AG04450 (cell line): ENCODE data around the gene TPD52L1. TPM values are rescaled to one million over a fixed set of nuclear protein-coding genes. Genes with fewer than 3 reads are reported as not detected.

ENCODE experiments used
- CTCF ChIA-PET: fragments of 300-600, 350-600 bp; formaldehyde crosslinking; extraction: SDS; loops from one replicate; lab custom pipeline; 2022; ENCODE audit warnings: antibody characterized with exemption, inconsistent platforms; lab: Charles Lee
- POLR2A ChIA-PET: fragments of 350-600 bp; formaldehyde crosslinking; extraction: SDS; loops from one replicate; lab custom pipeline; 2021; ENCODE audit warnings: antibody characterized with exemption, inconsistent platforms; lab: Yijun Ruan, JAX
- DNase-seq: peaks from one replicate; pipeline ENCODE4 v3.0.0-alpha.2; 2011; ENCODE audit warnings: low read depth, low spot score
- H3K27ac ChIP-seq: one replicate; pipeline ENCODE4 v1.5.1; 2012; ENCODE audit warnings: low read depth, low read length, control low read depth
- H3K27me3 ChIP-seq: one replicate; pipeline ENCODE4 v1.6.0; 2012; ENCODE audit warnings: low read length; ENCODE audit not compliant: control insufficient read depth, insufficient read depth
- H3K4me3 ChIP-seq: 2 replicates; pipeline ENCODE4 v1.5.1; 2011; ENCODE audit warnings: mild to moderate bottlenecking, low read depth, low read length, control low read depth
- H3K9me3 ChIP-seq: 2 replicates; pipeline ENCODE4 v1.5.1; 2012; ENCODE audit warnings: low read length; ENCODE audit not compliant: control insufficient read depth, insufficient read depth
- CTCF ChIP-seq: IDR thresholded peaks from 2 replicates; pipeline ENCODE4 v1.5.1; 2011; ENCODE audit warnings: low read depth, low read length, control low read depth, inconsistent platforms
- polyA plus RNA-seq: library from polyadenylated mRNA; depleted of rRNA; stranded (reverse); fragments of >200 nt; gene quantifications from 2 replicates; pipeline ENCODE4 v1.2.3, GENCODE V29; 2011

TPD52L1 gene
- polyA plus RNA-seq, 1 experiment, result 11.1 TPM

GRCh38 chr6:125194941-125195340 is 41.4 kb downstream of the TPD52L1 start:
- POLR2A ChIA-PET, result no interaction called here
- CTCF ChIA-PET, result no interaction called here
- Histone ChIP-seq H3K4me3 (no peak overlapping the region), H3K9me3 (no peaks in the 10 kb centered on the region), H3K27ac (no peak overlapping the region), H3K27me3 (no peaks in the 10 kb centered on the region)
- no peak for TF ChIP-seq CTCF
- no peak for DNase-seq

GRCh38 chr6:125195526-125195925 is 42.0 kb downstream of the TPD52L1 start:
- Histone ChIP-seq H3K9me3 (no peaks in the 10 kb centered on the region), H3K4me3 (no peak overlapping the region), H3K27ac (no peak overlapping the region), H3K27me3 (no peaks in the 10 kb centered on the region)
- POLR2A ChIA-PET, result no interaction called here
- CTCF ChIA-PET, result interaction anchor here (0.8 to 1.8 kb wide), 3 partner anchors 39 to 81 kb away, joined by 3 to 7 read pairs (median 4); partner anchors contain the start of gene TPD52L1
- TF ChIP-seq CTCF, result no peak
- DNase-seq, result no peak

- TF ChIP-seq CTCF, result no peak
- Histone ChIP-seq H3K9me3 (no peaks in the 10 kb centered on the region), H3K27me3 (no peaks in the 10 kb centered on the region), H3K4me3 (no peak overlapping the region), H3K27ac (no peak overlapping the region)
- POLR2A ChIA-PET, result no interaction called here
- DNase-seq, result no peak
- CTCF ChIA-PET, result interaction anchor here (0.8 to 1.8 kb wide), 5 partner anchors 23 to 165 kb away, joined by 3 to 7 read pairs (median 3); partner anchors contain the start of gene TPD52L1
Observed at GRCh38 chr6:125196613-125197012, 43.0 kb downstream of the TPD52L1 start.

- POLR2A ChIA-PET, result no interaction called here
- no peak for TF ChIP-seq CTCF
- CTCF ChIA-PET, result no interaction called here
- no peak overlapping the region for H3K27ac ChIP-seq
- H3K27me3 ChIP-seq, result no peaks in the 10 kb centered on the region
- no peak overlapping the region for H3K4me3 ChIP-seq
- DNase-seq, result no peak
- H3K9me3 ChIP-seq, result no peaks in the 10 kb centered on the region
Observed at GRCh38 chr6:125197795-125198269, 44.3 kb downstream of the TPD52L1 start.

- ChIA-PET CTCF (no interaction called here), POLR2A (no interaction called here)
- H3K4me3 ChIP-seq, result no peak overlapping the region
- H3K27me3 ChIP-seq, result no peaks in the 10 kb centered on the region
- H3K27ac ChIP-seq, result no peak overlapping the region
- DNase-seq, result no peak
- no peak for TF ChIP-seq CTCF
- no peaks in the 10 kb centered on the region for H3K9me3 ChIP-seq
Observed at GRCh38 chr6:125198398-125198937, 44.9 kb downstream of the TPD52L1 start.
